ENCODE data around the gene PFN3. TPM values are rescaled to one million over a fixed set of nuclear protein-coding genes. Genes with fewer than 3 reads are reported as not detected.

The PFN3 gene
- total and polyA plus RNA-seq, 2 experiments from 2014 or later, result 1.9 to 2.0 TPM

DNA sequence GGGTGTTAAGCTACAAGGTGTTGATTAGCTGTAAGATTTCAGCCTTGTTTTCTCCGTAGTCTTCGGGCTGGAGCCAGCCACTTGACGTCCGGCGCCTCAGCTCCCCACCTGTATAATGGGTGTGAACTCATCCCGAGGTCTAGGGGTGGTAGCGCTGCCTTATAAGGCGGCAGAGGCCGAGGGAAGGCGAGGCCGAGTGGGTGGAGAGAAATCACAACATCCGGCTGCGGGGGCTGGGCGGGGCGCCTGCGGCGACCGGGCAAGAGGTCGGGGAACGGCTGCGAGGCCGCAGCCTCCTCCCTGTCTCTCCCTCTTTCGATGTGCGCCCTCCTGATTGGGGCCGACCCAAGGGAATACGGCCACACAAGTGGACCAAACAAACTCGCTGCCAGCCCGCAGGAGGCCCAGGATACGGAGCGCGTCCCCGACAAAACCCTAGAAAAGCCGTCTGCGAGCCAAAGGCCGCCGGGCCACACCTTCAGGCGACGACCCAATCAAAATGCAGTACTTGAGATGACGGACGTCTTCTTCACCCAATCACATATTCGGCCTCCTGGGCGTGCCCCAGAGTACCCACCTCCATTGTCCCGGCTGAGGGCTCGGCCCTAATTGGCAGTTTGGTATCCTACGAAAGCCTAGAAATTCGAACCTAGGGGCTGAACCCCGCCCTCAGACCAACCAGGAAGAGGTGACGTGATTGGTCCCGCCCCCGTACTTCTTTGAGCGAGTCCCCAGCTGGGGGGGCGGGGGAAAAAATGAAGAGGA, 25.5 kb upstream of the PFN3 start:
- Histone ChIP-seq H3K9me2 (ENCODE audit: insufficient read depth) (no peaks in the 10 kb centered on the region), H3K27me3 (ENCODE audit: insufficient read depth) (no peaks in the 10 kb centered on the region), H2AFZ (peak overlapping the region; percentile 8; the same call in 1 of the 2 replicates), H3K27ac (ENCODE audit: low read depth) (peak overlapping the region; percentile 89), H3F3A (replicated peaks; ENCODE audit: low read depth) (peaks cover 16% of the 10 kb centered on the region), H3K36me3 (ENCODE audit: insufficient read depth) (no peaks in the 10 kb centered on the region), H3K4me1 (ENCODE audit: insufficient read depth) (peaks cover 20% of the 10 kb centered on the region), H4K20me1 (replicated peaks; ENCODE audit: insufficient read depth) (peaks cover 13% of the 10 kb centered on the region), H3K4me3 (peak overlapping the region; percentile 52), H3K4me2 (peak overlapping the region; percentile 82), H3K79me2 (replicated peaks; ENCODE audit: insufficient read depth) (peaks cover 21% of the 10 kb centered on the region)
- Mint-ChIP-seq H3K9me3 (no peaks in the 10 kb centered on the region; the same call in 2 of the 3 replicates), H3K4me1 (peaks cover 25% of the 10 kb centered on the region), H3K27ac (peak overlapping the region; percentile 98), H3K27me3 (ENCODE audit: insufficient read depth, low read depth, poor library complexity) (peaks cover 24% of the 10 kb centered on the region), H3K36me3 (ENCODE audit: low read depth) (peaks cover 4% of the 10 kb centered on the region; the same call in 2 of the 3 replicates), H3K4me3 (peak overlapping the region; percentile 88)
- ATAC-seq, result peak; percentile 90
- TF ChIP-seq, protein P1, sequence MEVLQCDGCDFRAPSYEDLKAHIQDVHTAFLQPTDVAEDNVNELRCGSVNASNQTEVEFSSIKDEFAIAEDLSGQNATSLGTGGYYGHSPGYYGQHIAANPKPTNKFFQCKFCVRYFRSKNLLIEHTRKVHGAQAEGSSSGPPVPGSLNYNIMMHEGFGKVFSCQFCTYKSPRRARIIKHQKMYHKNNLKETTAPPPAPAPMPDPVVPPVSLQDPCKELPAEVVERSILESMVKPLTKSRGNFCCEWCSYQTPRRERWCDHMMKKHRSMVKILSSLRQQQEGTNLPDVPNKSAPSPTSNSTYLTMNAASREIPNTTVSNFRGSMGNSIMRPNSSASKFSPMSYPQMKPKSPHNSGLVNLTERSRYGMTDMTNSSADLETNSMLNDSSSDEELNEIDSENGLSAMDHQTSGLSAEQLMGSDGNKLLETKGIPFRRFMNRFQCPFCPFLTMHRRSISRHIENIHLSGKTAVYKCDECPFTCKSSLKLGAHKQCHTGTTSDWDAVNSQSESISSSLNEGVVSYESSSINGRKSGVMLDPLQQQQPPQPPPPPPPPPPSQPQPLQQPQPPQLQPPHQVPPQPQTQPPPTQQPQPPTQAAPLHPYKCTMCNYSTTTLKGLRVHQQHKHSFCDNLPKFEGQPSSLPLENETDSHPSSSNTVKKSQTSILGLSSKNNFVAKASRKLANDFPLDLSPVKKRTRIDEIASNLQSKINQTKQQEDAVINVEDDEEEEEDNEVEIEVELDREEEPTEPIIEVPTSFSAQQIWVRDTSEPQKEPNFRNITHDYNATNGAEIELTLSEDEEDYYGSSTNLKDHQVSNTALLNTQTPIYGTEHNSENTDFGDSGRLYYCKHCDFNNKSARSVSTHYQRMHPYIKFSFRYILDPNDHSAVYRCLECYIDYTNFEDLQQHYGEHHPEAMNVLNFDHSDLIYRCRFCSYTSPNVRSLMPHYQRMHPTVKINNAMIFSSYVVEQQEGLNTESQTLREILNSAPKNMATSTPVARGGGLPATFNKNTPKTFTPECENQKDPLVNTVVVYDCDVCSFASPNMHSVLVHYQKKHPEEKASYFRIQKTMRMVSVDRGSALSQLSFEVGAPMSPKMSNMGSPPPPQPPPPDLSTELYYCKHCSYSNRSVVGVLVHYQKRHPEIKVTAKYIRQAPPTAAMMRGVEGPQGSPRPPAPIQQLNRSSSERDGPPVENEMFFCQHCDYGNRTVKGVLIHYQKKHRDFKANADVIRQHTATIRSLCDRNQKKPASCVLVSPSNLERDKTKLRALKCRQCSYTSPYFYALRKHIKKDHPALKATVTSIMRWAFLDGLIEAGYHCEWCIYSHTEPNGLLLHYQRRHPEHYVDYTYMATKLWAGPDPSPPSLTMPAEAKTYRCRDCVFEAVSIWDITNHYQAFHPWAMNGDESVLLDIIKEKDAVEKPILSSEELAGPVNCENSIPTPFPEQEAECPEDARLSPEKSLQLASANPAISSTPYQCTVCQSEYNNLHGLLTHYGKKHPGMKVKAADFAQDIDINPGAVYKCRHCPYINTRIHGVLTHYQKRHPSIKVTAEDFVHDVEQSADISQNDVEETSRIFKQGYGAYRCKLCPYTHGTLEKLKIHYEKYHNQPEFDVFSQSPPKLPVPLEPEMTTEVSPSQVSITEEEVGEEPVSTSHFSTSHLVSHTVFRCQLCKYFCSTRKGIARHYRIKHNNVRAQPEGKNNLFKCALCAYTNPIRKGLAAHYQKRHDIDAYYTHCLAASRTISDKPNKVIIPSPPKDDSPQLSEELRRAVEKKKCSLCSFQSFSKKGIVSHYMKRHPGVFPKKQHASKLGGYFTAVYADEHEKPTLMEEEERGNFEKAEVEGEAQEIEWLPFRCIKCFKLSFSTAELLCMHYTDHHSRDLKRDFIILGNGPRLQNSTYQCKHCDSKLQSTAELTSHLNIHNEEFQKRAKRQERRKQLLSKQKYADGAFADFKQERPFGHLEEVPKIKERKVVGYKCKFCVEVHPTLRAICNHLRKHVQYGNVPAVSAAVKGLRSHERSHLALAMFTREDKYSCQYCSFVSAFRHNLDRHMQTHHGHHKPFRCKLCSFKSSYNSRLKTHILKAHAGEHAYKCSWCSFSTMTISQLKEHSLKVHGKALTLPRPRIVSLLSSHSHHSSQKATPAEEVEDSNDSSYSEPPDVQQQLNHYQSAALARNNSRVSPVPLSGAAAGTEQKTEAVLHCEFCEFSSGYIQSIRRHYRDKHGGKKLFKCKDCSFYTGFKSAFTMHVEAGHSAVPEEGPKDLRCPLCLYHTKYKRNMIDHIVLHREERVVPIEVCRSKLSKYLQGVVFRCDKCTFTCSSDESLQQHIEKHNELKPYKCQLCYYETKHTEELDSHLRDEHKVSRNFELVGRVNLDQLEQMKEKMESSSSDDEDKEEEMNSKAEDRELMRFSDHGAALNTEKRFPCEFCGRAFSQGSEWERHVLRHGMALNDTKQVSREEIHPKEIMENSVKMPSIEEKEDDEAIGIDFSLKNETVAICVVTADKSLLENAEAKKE (CRISPR knock-in tag; IDR thresholded peaks at IDR 0.05), result no peak
- peak; percentile 89 for TF ChIP-seq CREB1 (CRISPR knock-in tag; IDR thresholded peaks at IDR 0.05; ENCODE audit: low read depth)
- peak; percentile 78; the same call in 1 of the 2 replicates for TF ChIP-seq POLR2AphosphoS5 (IDR thresholded peaks at IDR 0.05; ENCODE audit: low read depth)
- peak; percentile 100 for DNase-seq (ENCODE audit: low spot score)

DNA sequence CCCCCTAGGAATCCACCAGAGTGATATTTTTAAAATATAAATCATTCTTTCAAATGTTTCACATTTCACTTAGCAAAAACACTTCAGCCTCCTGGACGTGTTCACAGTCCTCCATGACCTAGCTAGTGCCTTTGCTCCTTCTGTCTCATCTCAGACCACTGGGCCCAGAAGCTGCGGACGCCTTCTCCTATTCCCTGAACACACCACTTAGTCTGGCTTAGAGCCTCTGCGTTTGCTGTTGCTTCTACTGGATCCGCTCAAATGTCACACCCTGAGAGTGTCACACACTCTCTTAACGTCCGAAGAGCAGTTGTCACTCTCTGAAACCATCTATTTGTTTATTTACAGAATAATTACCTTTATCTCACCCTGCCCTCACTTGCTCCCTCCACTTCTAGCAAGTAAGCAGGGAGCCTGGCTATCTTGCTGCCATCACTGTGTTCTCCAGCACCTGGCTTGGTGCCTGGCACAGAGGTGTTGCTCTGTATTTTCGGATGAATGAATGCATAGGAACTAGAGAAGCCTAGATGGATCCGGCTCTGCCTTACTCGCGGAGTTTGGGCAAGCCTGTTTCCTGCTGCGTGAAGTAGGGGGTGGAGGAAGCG, 24.8 kb upstream of the PFN3 start:
- Histone ChIP-seq H3K27ac (ENCODE audit: low read depth) (peak overlapping the region; percentile 89), H4K20me1 (replicated peaks; ENCODE audit: insufficient read depth) (peaks cover 13% of the 10 kb centered on the region), H3K9me2 (ENCODE audit: insufficient read depth) (no peaks in the 10 kb centered on the region), H3K4me2 (peak overlapping the region; percentile 82), H3K27me3 (ENCODE audit: insufficient read depth) (no peaks in the 10 kb centered on the region), H3K36me3 (ENCODE audit: insufficient read depth) (no peaks in the 10 kb centered on the region), H3K4me3 (peak overlapping the region; percentile 52), H2AFZ (peak overlapping the region; percentile 8; the same call in 1 of the 2 replicates), H3K79me2 (replicated peaks; ENCODE audit: insufficient read depth) (peaks cover 21% of the 10 kb centered on the region), H3K4me1 (ENCODE audit: insufficient read depth) (peaks cover 20% of the 10 kb centered on the region), H3F3A (replicated peaks; ENCODE audit: low read depth) (peaks cover 16% of the 10 kb centered on the region)
- no peaks in the 10 kb centered on the region; the same call in 1 of the 3 replicates for H3K9me3 Mint-ChIP-seq
- H3K36me3 Mint-ChIP-seq (ENCODE audit: low read depth), result peaks cover under 1% of the 10 kb centered on the region; the same call in 1 of the 3 replicates
- H3K4me3 Mint-ChIP-seq, result peak overlapping the region; percentile 88
- peaks cover 24% of the 10 kb centered on the region for H3K27me3 Mint-ChIP-seq (ENCODE audit: insufficient read depth, low read depth, poor library complexity)
- TF ChIP-seq, protein P2, sequence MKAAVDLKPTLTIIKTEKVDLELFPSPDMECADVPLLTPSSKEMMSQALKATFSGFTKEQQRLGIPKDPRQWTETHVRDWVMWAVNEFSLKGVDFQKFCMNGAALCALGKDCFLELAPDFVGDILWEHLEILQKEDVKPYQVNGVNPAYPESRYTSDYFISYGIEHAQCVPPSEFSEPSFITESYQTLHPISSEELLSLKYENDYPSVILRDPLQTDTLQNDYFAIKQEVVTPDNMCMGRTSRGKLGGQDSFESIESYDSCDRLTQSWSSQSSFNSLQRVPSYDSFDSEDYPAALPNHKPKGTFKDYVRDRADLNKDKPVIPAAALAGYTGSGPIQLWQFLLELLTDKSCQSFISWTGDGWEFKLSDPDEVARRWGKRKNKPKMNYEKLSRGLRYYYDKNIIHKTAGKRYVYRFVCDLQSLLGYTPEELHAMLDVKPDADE (IDR thresholded peaks at IDR 0.05), result no peak
- no peak for TF ChIP-seq NANOG (IDR thresholded peaks at IDR 0.05; ENCODE audit: borderline replicate concordance)
- no peak for TF ChIP-seq EZH2 (IDR thresholded peaks at IDR 0.05; ENCODE audit: low read depth, unreplicated experiment)
- H3K27ac Mint-ChIP-seq, result peak overlapping the region; percentile 98
- peaks cover 27% of the 10 kb centered on the region for H3K4me1 Mint-ChIP-seq
- ATAC-seq (no peak), DNase-seq (ENCODE audit: low spot score) (no peak)

All from GM23338 (cell line).